Endometrial microvascular endothelial cells (primary cell): ENCODE measurements around the gene CDK17. TPM values are rescaled to one million over a fixed set of nuclear protein-coding genes. Genes with fewer than 3 reads are reported as not detected.

Experiments used
- in situ Hi-C: cut with HindIII; loops from 2 replicates; pipeline ENCODE4 v1.10.0; 2017; ENCODE audit warnings: low sequenced_read_pairs, low pct_unique_long_range_greater_than_20kb; ENCODE audit errors: inconsistent ontology term
- total RNA-seq: library from RNA; depleted of rRNA; stranded (reverse); fragments of >200 nt; gene quantifications from one replicate; pipeline ENCODE4 v1.2.3, GENCODE V29; 2015; ENCODE audit errors: inconsistent ontology term

CDK17 gene
- total RNA-seq, 1 donor from 2014 or later = 176 TPM

DNA sequence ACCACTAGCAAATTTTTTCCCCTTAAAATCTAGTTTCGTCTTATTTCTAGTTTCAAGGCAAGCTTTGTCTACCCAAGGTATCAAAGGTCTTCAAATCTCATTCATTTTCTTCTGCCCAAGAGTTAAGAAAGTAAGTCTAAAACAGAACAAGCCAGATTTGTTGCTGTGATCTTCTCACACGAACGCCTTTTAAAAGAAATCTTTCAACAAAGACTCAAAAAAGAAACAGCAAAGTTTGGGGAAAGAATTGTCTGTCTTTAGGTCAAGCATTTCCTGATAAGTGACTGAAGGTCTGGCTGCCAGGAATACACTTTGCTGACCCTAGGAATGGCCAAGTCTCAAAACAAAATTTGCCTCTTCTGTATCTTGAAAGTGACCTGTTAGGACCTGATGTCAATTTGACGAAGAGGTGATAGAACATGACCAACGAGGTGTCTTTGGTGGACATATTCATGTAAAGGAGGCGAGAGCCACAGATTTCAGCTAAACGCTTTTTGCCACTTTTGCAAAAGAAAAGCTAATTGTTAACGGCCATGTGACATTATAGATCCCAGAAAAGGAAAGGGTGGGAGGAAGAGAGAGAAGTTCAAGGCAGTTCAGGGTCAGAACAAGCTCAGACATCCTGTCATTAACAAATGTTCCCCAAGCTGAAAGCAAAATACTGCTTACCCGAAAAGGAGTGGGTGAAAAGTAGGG, 1.7 kb downstream of the CDK17 start:
- in situ Hi-C loops = loop anchor here (5.0 to 25.0 kb wide), 3 partner anchors 104 to 336 kb away; no protein-coding TSS in a partner anchor

DNA sequence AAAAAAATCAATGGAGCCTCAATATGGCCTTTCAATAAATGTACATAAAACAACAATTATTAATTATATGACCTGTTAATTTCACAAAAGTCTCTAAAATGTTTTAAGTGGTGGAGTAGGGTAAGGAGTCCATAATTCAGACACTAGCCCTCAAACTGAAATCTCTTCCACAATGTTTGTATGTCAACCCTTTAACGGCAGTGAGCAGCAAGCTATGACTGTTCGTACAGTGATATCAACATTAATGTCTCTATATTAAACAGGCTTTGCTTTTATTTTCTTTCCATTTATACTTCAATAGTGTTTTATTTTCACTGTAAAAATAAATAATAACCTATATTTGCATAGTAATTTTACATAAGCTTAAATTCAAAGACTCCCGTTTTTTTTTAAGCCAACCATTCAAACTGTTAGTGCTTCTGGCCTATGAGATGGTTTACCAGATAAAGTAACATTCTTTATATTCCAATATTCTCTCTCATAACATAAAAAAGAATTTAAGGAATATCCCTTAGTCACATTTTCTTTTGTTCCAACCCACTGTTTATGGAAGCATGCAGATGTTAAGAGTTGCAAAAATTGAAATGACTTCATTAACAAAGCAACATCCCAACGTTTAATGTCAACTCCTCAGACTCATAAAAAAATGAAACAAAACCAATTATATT, 2.3 kb downstream of the CDK17 start:
- in situ Hi-C loops = loop anchor here (5.0 to 25.0 kb wide), 3 partner anchors 104 to 336 kb away; no protein-coding TSS in a partner anchor

DNA sequence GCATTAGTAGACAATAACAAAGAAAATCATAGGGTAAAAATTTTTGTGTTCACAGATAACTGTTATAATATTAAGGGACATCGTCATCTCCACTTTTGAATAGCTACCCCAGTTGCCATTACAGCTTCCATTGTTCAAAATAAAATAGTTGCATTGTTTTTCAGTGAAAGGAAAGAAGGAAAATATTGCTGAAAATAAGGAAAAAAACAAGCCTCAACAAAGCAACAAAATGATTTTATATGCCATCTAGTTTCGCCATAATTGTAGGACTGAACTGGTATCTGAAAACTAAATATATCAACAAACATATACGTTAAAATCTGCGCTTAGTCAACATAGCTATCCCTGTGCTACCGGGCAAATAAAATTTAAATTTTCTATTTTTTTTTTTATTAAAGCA, 3.3 kb downstream of the CDK17 start:
- in situ Hi-C loops = loop anchor here (5.0 to 25.0 kb wide), 3 partner anchors 105 to 335 kb away; no protein-coding TSS in a partner anchor

DNA sequence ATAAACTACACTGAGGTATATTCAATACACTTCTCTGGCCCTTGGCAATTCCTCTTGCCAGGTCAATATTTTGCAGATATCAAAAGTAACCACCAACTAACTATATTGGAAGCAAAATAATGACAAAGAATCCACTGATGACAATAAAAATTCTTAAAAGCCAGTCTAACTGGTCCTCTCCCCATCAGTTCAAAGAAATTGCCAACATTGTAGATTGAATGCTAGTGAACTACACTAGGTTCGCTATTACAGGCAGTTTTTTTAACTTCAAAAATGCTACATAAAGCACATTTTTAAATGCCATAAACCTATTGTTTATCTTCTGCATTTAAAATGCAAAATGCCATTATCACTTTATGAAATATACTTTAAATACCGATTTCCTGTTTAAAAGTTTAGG, 4.0 kb downstream of the CDK17 start:
- in situ Hi-C loops = loop anchor here (5.0 to 25.0 kb wide), 3 partner anchors 106 to 334 kb away; no protein-coding TSS in a partner anchor

DNA sequence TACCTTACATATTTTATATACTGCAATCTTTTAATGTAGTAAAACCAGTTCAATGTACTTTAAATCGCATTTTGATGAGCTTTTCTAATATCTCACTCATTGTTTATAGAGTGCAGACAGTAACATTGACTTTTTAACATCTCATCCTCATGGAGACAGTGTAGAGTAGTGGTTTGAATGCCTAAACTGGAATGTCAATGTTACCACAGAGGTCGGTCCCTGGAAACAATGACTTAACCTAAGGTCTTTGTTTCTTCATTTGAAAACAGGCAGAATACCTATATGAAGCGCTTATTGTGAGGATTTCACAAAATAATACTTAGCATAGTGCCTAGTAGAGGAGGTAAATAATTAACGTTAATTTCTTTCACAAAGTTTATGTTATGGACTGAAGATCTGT, 5.0 kb downstream of the CDK17 start:
- in situ Hi-C loops = loop anchor here (5.0 to 25.0 kb wide), 3 partner anchors 107 to 333 kb away; no protein-coding TSS in a partner anchor

DNA sequence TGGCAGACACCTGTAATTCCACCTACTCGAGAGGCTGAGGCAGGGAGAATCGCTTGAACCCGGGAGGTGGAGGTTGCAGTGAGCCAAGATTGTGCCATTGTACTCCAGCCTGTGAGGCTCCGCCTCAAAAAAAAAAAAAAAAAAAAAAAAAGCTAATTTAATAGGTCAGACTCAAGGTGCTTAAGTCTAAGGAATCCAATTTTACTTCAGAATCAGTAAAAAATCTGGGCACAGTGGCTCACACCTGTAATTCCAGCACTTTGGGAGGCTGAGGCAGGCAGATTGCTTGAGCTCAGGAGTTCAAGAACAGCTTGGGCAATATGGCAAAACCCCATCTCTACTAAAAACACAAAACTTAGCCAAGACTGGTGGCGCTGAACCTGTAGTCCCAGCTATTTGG, 7.0 kb downstream of the CDK17 start:
- in situ Hi-C loops = loop anchor here (25.0 kb wide), 2 partner anchors 106 to 331 kb away; no protein-coding TSS in a partner anchor

DNA sequence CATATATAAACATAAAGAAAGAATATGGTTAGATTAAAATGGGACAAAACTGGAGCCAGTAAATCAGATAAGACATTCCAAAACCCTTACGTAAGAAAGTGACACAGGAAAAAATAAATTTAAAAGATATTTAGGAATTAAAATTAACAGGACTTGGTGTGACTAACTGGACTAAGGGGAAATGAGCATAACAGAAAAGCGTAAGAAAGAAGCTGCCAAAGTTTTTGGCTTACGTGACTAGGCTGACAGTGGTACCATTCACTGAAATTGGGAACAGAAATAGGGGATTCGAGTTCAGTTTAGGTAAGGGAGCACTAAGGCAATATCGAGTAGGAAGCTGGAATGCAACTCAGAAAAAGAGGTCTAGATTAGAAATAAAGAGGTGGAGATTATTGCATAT, 7.8 kb downstream of the CDK17 start:
- in situ Hi-C loops = loop anchor here (25.0 kb wide), 2 partner anchors 105 to 330 kb away; no protein-coding TSS in a partner anchor

DNA sequence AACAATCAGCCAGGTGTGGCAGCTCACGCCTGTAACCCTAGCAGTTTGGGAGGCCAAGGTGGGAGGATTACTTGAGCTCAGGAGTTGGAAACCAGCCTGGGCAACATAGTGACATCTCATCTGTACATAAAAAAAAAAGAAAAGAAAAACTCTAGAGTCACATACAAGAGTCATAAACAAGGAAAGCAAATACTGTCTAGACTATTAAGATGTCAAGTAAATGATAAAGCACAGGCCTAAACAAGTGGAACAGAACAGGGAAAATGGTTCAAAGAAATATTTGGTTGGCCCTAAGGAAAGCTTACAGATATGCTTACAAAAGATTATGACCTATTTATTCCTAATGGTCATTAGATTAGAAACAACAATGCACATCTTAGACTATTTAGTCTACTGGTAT, 12.3 kb downstream of the CDK17 start:
- in situ Hi-C loops = loop anchor here (25.0 kb wide), 2 partner anchors 101 to 326 kb away; no protein-coding TSS in a partner anchor

DNA sequence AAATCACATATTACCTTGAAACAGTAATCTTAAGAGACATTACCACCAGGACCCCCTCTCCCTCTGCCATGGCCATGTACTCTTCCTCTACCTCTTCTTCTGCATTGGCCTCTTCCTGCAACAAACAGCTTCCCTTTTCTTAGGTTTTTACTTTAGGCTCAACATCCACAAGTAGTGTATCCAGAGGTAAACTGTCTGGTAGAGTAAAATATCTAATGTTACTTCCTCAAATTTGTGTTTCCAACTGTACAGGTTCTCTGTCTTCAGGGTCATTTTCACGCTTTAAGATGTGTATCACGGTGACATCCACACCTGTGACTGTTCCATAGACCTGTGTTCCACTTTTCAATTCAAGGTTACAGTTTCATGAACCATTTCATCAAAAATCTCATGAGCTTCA, 13.4 kb downstream of the CDK17 start:
- in situ Hi-C loops = loop anchor here (25.0 kb wide), 2 partner anchors 99 to 324 kb away; no protein-coding TSS in a partner anchor

DNA sequence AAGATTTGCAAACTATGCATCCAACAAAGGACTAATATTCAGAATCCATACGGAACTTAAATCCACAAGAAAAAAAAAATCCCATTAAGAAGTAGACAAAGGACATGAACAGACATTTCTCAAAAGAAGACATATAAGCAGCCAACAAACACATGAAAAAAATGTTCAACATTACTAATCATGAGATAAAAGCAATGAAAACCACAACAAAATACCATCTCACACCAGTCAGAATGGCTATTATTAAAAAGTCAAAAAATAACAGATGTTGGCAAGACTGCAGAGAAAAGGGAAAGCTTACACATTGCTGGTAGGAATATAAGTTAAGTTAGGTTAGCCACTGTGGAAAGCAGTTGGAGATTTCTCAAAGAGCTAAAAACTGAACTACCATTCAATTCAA, 16.2 kb downstream of the CDK17 start:
- in situ Hi-C loops = loop anchor here (25.0 kb wide), 2 partner anchors 97 to 322 kb away; no protein-coding TSS in a partner anchor

DNA sequence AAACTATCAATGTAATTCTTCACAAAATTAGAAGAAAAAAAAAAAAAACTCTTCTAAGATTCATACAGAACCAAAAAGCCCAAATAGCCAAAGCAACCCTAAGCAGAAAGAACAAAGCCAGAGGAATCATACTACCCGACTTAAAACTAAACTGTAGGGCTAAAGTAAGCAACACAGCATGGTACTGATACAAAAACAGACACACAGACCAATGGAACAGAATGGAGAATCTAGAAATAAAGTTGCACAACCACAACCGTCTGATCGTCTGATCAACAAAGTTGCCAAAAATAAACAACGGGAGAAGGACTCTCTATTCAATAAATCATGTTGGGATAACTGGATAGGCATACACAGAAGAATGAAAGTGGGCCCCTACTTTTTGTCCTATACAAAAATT, 16.9 kb downstream of the CDK17 start:
- in situ Hi-C loops = loop anchor here (25.0 kb wide), 2 partner anchors 96 to 321 kb away; no protein-coding TSS in a partner anchor

DNA sequence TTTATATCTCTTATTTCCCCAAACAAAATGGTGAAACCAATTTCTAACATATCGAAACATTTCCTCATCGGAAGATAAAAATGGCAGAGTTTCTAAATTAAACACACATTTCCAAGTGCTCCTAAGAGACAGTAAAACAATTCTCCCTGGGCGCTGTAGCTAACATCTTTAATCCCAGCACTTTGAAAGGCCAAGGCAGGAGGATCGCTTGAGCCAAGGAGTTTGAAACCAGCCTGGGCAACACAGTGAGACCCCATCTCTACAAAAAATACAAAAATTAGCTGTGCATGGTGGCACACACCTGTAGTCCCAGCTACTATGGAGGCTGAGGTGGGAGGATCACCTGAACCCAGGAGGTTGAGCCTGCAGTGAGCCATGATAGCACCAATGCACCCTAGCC, 20.5 kb downstream of the CDK17 start:
- in situ Hi-C loops = loop anchor here (25.0 kb wide), 2 partner anchors 92 to 317 kb away; no protein-coding TSS in a partner anchor

DNA sequence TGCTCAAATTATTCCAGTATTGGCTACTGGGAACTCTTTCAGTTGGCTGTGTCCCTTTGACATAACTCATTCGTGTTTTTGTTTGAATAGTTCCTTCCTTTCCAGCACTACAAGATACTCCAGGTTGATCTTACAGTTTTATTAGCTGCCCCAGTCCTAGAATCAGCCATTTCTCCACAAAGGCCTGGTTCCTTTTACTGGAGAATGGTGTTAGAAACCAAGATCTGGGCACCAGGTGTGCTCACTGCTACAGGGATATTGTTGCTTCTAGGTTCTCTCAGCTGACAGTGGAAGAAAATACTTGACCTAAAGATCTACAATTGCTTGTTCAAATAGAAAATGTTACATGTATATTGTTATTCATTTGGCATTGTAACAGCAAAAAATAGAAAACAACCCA, 21.9 kb downstream of the CDK17 start:
- in situ Hi-C loops = loop anchor here (25.0 kb wide), 2 partner anchors 91 to 316 kb away; no protein-coding TSS in a partner anchor

DNA sequence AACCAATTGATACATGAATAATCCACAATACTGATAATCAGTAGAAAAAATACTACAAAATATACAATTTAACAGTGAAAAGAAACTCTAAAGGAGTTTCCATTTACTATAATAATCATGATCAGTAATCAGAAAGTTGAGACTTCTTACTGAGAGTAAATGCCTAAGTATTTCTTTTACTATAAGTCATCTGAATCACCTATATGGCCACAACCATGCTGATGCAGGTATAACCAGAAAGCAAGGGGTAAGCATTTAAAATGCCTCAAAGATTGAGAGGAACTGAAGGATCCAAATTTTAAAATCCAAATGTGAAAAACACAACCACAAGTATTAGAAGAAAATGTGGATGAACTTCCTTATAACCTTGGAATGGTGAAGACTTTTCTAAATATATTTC, 23.4 kb downstream of the CDK17 start:
- in situ Hi-C loops = loop anchor here (25.0 kb wide), 2 partner anchors 90 to 315 kb away; no protein-coding TSS in a partner anchor

DNA sequence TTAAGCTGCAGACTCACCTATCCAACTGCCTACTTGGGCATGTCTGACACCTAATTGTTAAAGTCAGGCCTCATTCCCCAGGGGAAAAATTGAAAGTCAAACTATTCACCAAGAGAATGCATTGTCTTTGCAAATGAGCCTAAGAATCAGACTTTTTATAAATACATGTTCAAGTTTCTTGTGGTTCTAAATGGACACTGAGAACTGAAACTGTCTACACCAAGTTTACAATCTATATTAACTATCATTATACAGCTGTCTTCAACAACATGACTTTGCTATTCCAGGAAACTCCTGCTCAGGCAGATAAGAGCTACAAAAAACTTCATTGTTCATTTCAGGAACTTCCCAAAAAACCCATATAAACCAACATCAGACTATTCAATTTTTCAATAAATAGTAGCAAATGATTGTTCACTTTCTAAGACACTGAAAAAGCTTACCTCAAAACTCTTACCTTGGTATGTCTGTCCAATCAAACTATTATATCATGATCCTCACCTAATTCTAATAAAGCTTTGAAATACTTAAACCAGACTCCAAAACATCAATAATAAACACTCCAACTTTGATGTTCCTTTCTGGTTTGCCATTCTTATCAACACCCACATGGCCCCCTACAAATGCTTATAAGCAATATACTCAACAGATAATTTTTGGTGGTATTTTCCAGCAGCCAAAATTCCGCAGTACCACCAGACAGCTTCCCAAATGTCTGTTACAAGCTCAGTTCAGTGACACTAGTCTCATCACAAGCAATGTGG, 24.2 kb downstream of the CDK17 start:
- in situ Hi-C loops = loop anchor here (25.0 kb wide), 2 partner anchors 89 to 314 kb away; no protein-coding TSS in a partner anchor

DNA sequence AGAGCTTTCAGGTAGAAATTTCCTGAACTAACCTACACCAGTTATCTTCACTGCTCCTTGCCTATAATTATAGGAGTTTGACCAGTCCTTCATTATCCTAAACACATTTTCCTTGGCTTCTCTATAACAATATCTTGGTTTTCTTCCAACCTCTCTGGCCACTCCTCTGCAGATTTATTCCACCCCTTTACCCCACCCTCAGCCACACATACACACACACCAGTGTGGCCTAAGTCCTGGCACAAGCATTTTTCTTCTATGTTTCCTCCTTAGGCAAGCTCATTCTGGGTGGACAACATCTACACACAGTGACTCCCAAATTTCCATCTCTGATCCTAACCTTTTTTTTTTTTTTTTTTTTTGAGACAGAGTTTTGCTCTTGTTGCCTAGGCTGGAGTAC, 25.1 kb downstream of the CDK17 start:
- in situ Hi-C loops = loop anchor here (25.0 kb wide), 2 partner anchors 88 to 313 kb away; no protein-coding TSS in a partner anchor

DNA sequence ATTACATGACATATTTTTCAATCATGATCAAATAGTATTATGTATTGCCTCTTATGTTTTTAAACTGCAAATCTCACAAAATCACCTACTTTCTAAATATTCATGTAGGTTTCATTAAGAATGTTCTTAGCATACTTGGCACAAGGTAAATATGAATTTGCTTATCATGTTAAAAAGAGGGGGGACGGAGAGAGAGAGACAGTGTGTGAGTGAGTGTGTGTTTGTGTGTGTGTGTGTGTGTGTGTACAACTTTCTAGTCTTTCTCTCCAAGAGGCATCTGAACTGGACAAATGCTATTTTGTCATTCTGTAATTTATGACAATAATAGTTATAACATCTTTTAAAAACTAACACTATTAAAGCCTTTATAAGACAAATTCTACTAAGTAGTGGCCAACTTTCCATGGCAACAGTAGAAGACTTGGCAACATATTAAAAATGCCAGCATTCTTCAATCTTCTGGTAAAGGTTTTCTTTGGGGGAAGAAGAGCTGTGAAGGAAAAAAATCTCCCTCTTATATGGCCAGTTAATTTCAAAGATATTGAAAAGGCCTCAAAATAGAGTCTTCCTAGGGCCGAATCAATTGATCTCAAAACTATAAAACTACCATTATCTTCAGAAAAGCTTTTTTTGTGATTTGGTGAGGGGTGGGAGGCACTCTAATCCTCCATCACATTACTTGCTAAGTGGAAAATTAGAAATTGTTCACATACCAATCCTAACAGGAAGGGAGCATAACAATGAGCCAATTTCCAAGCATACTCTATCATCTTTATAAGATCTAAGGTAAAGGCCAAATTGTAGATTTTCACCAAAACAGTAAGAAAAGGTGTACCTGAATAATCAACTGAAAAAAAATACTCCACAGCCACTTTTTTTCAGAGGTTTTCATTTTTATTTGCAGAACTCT, 28.2 kb downstream of the CDK17 start:
- in situ Hi-C loops = no loop called here
